K562 (cell line): ENCODE data around the gene PRRG4. TPM values are rescaled to one million over a fixed set of nuclear protein-coding genes. Genes with fewer than 3 reads are reported as not detected.
A peak's percentile ranks its signal among the peaks of the same experiment; 100 is the strongest.

Source experiments
- JUN ChIP-seq, 2 experiments: sonication (generic) in 1 of 2; formaldehyde crosslinking in 1 of 2; IDR thresholded peaks; 2 replicates each; pipeline versions ENCODE4 v1.6.1 to v1.8.0; 2012 to 2022; ENCODE audit warnings: borderline replicate concordance in 2 of 2, mild to moderate bottlenecking in 2 of 2, improper control_type of control experiment in 1 of 2, low read depth in 1 of 2, low read length in 1 of 2, missing genetic modification reagents in 1 of 2
- JUND ChIP-seq, 2 experiments: IDR thresholded peaks; 2 replicates in 1 of 2; 3 replicates in 1 of 2; pipeline ENCODE4 v1.6.1; 2011; ENCODE audit warnings: borderline replicate concordance in 2 of 2, low read depth in 2 of 2, low read length in 2 of 2, improper control_type of control experiment in 1 of 2, missing biosample characterization in 1 of 2, missing genetic modification characterization in 1 of 2, missing genetic modification reagents in 1 of 2
- NR2F6 ChIP-seq: fragments of 450-650 bp; formaldehyde crosslinking; IDR thresholded peaks from 2 replicates; pipeline ENCODE4 v1.4.0; 2020; ENCODE audit warnings: mild to moderate bottlenecking
- SMAD1 ChIP-seq: fragments of 150-350 bp; IDR thresholded peaks from 2 replicates; pipeline ENCODE4 v1.6.1; 2014; ENCODE audit warnings: low read length, low read depth; ENCODE audit not compliant: partially characterized antibody
- polyA plus RNA-seq, 8 experiments: library from polyadenylated mRNA; depleted of rRNA in 4 of 8; stranded (reverse) in 5 of 8; unstranded in 3 of 8; fragments of >200 nt; fragmentation: Nextera tagmentation in 2 of 8; fragmentation: Illumina TruSeq in 1 of 8; extraction: Ambion mirVana in 2 of 8; extraction: Trizol in 1 of 8; gene quantifications; 2 replicates each; pipeline versions ENCODE4 v1.2.1 to v1.2.3, GENCODE V29; 2011 to 2014; ENCODE audit warnings: inconsistent platforms in 1 of 8, missing spikeins in 1 of 8
- total RNA-seq, 7 experiments: library from RNA; depleted of rRNA in 6 of 7; stranded (reverse); fragments of >200 nt in 6 of 7; fragmentation: Illumina TruSeq in 2 of 7; extraction: Trizol in 2 of 7; gene quantifications; 2 replicates each; pipeline versions ENCODE4 v1.2.1 to v1.2.3, GENCODE V29; 2011 to 2021; ENCODE audit warnings: low replicate concordance in 1 of 7
- TF ChIP-seq, protein P1 (sequence below), 2 experiments: fragments of 450-650 bp in 1 of 2; sonication (generic) in 1 of 2; formaldehyde crosslinking in 1 of 2; IDR thresholded peaks; 2 replicates each; pipeline versions ENCODE4 v1.7.1 to v1.9.0; 2016 to 2022; ENCODE audit warnings: inconsistent platforms in 1 of 2, mild to moderate bottlenecking in 1 of 2, missing genetic modification reagents in 1 of 2
- TF ChIP-seq, protein P2 (sequence below), 2 experiments: fragments of 150-350 bp in 1 of 2; IDR thresholded peaks; 2 replicates each; pipeline ENCODE4 v1.6.1; 2012 to 2016; ENCODE audit warnings: low read depth in 2 of 2, low read length in 2 of 2, mild to moderate bottlenecking in 1 of 2, moderate library complexity in 1 of 2
- TF ChIP-seq, protein P3 (sequence below): fragments of 450-650 bp; formaldehyde crosslinking; IDR thresholded peaks from 2 replicates; pipeline ENCODE4 v1.4.0; 2020; ENCODE audit warnings: mild to moderate bottlenecking, moderate library complexity

PRRG4 gene
- total and polyA plus RNA-seq, 9 of the 15 experiments (the other 6 are each of a cell fraction or from before 2014, with no cell fraction given), result not detected

DNA sequence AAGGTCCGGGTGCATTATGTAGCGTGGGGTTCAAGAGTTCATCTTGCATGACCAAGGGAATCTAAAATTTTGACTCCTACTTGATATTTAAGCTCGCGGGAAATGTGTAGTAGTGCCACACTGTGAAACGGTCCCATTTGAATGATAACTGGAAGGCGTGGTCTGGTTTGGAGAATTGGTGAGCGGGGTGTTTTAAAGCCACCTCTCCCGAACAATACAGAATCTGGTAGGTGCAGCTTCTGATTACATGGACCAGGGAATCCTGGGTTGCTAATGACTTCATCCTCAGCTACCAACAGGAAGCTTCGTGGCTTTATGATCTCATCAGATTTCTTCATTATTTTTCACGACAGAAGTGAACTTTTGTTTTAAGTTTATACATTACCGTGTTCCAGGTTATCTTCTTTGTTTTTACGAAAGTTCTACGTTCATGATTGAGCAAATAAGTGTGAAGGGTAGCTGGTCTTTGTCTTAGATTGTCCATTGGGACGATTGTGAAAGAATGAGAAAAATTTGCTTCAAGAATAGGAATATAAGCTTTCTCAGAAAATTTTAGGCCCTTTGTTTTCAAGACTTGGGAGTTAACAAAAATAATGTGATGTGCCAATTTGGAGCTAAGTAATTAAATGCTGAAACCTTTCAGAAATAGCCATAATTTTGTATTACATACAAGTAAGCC lies 64.6 kb downstream of the PRRG4 start (continued):
- TF ChIP-seq, protein P1, sequence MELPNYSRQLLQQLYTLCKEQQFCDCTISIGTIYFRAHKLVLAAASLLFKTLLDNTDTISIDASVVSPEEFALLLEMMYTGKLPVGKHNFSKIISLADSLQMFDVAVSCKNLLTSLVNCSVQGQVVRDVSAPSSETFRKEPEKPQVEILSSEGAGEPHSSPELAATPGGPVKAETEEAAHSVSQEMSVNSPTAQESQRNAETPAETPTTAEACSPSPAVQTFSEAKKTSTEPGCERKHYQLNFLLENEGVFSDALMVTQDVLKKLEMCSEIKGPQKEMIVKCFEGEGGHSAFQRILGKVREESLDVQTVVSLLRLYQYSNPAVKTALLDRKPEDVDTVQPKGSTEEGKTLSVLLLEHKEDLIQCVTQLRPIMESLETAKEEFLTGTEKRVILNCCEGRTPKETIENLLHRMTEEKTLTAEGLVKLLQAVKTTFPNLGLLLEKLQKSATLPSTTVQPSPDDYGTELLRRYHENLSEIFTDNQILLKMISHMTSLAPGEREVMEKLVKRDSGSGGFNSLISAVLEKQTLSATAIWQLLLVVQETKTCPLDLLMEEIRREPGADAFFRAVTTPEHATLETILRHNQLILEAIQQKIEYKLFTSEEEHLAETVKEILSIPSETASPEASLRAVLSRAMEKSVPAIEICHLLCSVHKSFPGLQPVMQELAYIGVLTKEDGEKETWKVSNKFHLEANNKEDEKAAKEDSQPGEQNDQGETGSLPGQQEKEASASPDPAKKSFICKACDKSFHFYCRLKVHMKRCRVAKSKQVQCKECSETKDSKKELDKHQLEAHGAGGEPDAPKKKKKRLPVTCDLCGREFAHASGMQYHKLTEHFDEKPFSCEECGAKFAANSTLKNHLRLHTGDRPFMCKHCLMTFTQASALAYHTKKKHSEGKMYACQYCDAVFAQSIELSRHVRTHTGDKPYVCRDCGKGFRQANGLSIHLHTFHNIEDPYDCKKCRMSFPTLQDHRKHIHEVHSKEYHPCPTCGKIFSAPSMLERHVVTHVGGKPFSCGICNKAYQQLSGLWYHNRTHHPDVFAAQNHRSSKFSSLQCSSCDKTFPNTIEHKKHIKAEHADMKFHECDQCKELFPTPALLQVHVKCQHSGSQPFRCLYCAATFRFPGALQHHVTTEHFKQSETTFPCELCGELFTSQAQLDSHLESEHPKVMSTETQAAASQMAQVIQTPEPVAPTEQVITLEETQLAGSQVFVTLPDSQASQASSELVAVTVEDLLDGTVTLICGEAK (IDR thresholded peaks at IDR 0.05), result no peak
- TF ChIP-seq, protein P1 (CRISPR knock-in tag; IDR thresholded peaks at IDR 0.05), result no peak
- TF ChIP-seq, protein P2, sequence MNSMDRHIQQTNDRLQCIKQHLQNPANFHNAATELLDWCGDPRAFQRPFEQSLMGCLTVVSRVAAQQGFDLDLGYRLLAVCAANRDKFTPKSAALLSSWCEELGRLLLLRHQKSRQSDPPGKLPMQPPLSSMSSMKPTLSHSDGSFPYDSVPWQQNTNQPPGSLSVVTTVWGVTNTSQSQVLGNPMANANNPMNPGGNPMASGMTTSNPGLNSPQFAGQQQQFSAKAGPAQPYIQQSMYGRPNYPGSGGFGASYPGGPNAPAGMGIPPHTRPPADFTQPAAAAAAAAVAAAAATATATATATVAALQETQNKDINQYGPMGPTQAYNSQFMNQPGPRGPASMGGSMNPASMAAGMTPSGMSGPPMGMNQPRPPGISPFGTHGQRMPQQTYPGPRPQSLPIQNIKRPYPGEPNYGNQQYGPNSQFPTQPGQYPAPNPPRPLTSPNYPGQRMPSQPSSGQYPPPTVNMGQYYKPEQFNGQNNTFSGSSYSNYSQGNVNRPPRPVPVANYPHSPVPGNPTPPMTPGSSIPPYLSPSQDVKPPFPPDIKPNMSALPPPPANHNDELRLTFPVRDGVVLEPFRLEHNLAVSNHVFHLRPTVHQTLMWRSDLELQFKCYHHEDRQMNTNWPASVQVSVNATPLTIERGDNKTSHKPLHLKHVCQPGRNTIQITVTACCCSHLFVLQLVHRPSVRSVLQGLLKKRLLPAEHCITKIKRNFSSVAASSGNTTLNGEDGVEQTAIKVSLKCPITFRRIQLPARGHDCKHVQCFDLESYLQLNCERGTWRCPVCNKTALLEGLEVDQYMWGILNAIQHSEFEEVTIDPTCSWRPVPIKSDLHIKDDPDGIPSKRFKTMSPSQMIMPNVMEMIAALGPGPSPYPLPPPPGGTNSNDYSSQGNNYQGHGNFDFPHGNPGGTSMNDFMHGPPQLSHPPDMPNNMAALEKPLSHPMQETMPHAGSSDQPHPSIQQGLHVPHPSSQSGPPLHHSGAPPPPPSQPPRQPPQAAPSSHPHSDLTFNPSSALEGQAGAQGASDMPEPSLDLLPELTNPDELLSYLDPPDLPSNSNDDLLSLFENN (IDR thresholded peaks at IDR 0.05; ENCODE audit: low read depth in 2 of 2, low read length in 2 of 2), result 0 out of 4 replicates have a peak, but pooled peaks of 1 of the 2 experiments have one; percentile 49
- TF ChIP-seq JUND (IDR thresholded peaks at IDR 0.05; ENCODE audit: borderline replicate concordance, low read depth, low read length), result peak; percentile 79
- peak; percentile 86 for TF ChIP-seq JUND (tag; IDR thresholded peaks at IDR 0.05; ENCODE audit: borderline replicate concordance, low read depth, low read length)
- peak; percentile 58; the same call in 1 of the 2 replicates for TF ChIP-seq JUN (IDR thresholded peaks at IDR 0.05; ENCODE audit: borderline replicate concordance, low read depth, low read length)
- no peak for TF ChIP-seq JUN (CRISPR knock-in tag; IDR thresholded peaks at IDR 0.05; ENCODE audit: borderline replicate concordance)
- TF ChIP-seq, protein P3, sequence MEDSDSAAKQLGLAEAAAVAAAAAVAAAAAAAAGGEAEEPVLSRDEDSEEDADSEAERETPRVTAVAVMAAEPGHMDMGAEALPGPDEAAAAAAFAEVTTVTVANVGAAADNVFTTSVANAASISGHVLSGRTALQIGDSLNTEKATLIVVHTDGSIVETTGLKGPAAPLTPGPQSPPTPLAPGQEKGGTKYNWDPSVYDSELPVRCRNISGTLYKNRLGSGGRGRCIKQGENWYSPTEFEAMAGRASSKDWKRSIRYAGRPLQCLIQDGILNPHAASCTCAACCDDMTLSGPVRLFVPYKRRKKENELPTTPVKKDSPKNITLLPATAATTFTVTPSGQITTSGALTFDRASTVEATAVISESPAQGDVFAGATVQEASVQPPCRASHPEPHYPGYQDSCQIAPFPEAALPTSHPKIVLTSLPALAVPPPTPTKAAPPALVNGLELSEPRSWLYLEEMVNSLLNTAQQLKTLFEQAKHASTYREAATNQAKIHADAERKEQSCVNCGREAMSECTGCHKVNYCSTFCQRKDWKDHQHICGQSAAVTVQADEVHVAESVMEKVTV (CRISPR knock-in tag), result no peak
- TF ChIP-seq SMAD1, result peak; percentile 70
- no peak for TF ChIP-seq NR2F6 (CRISPR knock-in tag)
